ENCODE data around the gene CDT1. TPM values are rescaled to one million over a fixed set of nuclear protein-coding genes. Genes with fewer than 3 reads are reported as not detected.
A peak's percentile ranks its signal among the peaks of the same experiment; 100 is the strongest.

Gene CDT1
- total and polyA plus RNA-seq, 4 experiments from 2014 or later = 0.17 to 0.26 (median 0.18) TPM

GRCh38 chr16:88856122-88856827 lies 52.7 kb downstream of the CDT1 start:
- H3K27me3 Mint-ChIP-seq = peaks cover 0 to 2% of the 10 kb centered on the region in 2 donors
- peaks cover 5 to 35% of the 10 kb centered on the region in 2 donors for H3K36me3 Mint-ChIP-seq
- CTCF ChIA-PET (ENCODE audit: partially characterized antibody) = interaction anchor here (1.7 to 2.9 kb wide), 7 partner anchors 41 to 296 kb away, joined by 3 to 40 read pairs (median 13); partner anchors contain the start of gene APRT
- Histone ChIP-seq H3K9me3 (ENCODE audit: control insufficient read depth in 1 of 2, low read length in 2 of 2) (no peaks in the 10 kb centered on the region), H3K27me3 (ENCODE audit: insufficient read depth, low read length) (no peaks in the 10 kb centered on the region), H3K27ac (ENCODE audit: low read depth, low read length) (peak overlapping the region; percentile 76), H3K4me3 (ENCODE audit: low read length in 2 of 2) (peak overlapping the region in 1 of 2 donors; percentile 67), H3K4me1 (ENCODE audit: insufficient read depth, low read length) (peaks cover 27% of the 10 kb centered on the region), H3K36me3 (ENCODE audit: insufficient read depth, low read length) (peaks cover 18% of the 10 kb centered on the region)
- H3K27ac Mint-ChIP-seq = peak overlapping the region in 6 of 7 donors; percentile 48 to 98 (median 90)
- peaks cover 0 to 2% (median 0%) of the 10 kb centered on the region in 8 donors for H3K9me3 Mint-ChIP-seq
- POLR2A ChIA-PET (ENCODE audit: partially characterized antibody) = interaction anchor here (0.8 to 4.6 kb wide), 29 partner anchors 9 to 840 kb away, joined by 3 to 53 read pairs (median 4); partner anchors contain the start of genes APRT, CDH15, PIEZO1 and ZC3H18
- DNase-seq = peak in 4 of 5 donors; percentile 13 to 58 (median 20)
- peak overlapping the region; percentile 64 to 100 (median 81) for H3K4me3 Mint-ChIP-seq
- intact Hi-C loops (cut with micrococcal nuclease) = loop anchor here (5.0 kb wide), 2 partner anchors 224 to 399 kb away; no protein-coding TSS in a partner anchor
- H3K4me1 Mint-ChIP-seq = peaks cover 18 to 43% (median 28%) of the 10 kb centered on the region in 4 donors

GRCh38 chr16:88856828-88857727 lies 53.5 kb downstream of the CDT1 start, which contains the start of the genes GALNS and TRAPPC2L:
Gene GALNS, minus strand, starts transcription at chr16:88856947. Its CDS starts 70 bp downstream, at chr16:88856877.
Gene TRAPPC2L, plus strand, starts transcription at chr16:88857127. Its CDS starts 24 bp downstream, at chr16:88857151.
- peaks cover 5 to 35% of the 10 kb centered on the region in 2 donors for H3K36me3 Mint-ChIP-seq
- H3K9me3 Mint-ChIP-seq = peaks cover 0 to 2% (median 0%) of the 10 kb centered on the region in 8 donors
- DNase-seq = peak; percentile 96 to 98 (median 97)
- ChIA-PET POLR2A (ENCODE audit: partially characterized antibody) (interaction anchor here (0.7 to 4.6 kb wide), 37 partner anchors 8 to 839 kb away, joined by 3 to 53 read pairs (median 3); partner anchors contain the start of genes APRT, CDH15, PABPN1L and PIEZO1), CTCF (ENCODE audit: partially characterized antibody) (interaction anchor here (0.7 to 2.9 kb wide), 20 partner anchors 8 to 360 kb away, joined by 3 to 40 read pairs (median 6); partner anchors contain the start of genes APRT and ZNF778)
- no peaks in the 10 kb centered on the region for H3K9me3 ChIP-seq (ENCODE audit: control insufficient read depth in 1 of 2, low read length in 2 of 2)
- H3K4me1 Mint-ChIP-seq = peaks cover 18 to 43% (median 28%) of the 10 kb centered on the region in 4 donors
- H3K27ac ChIP-seq (ENCODE audit: low read depth, low read length) = peak within 1 kb of the TSS; percentile 76
- intact Hi-C loops (cut with micrococcal nuclease) = loop anchor here (1.0 to 5.0 kb wide), 9 partner anchors 45 to 400 kb away; partner anchors contain the start of genes CDH15, MVD and ZNF778
- H3K4me3 Mint-ChIP-seq = peak within 1 kb of the TSS; percentile 94 to 100 (median 97)
- H3K4me1 ChIP-seq (ENCODE audit: insufficient read depth, low read length) = peaks cover 27% of the 10 kb centered on the region
- peaks cover 0 to 2% of the 10 kb centered on the region in 2 donors for H3K27me3 Mint-ChIP-seq
- H3K27me3 ChIP-seq (ENCODE audit: insufficient read depth, low read length) = no peaks in the 10 kb centered on the region
- H3K36me3 ChIP-seq (ENCODE audit: insufficient read depth, low read length) = peaks cover 25% of the 10 kb centered on the region
- H3K4me3 ChIP-seq (ENCODE audit: low read length in 2 of 2) = peak within 1 kb of the TSS; percentile 67 to 93
- H3K27ac Mint-ChIP-seq = peak within 1 kb of the TSS; percentile 95 to 99 (median 97)

- H3K36me3 ChIP-seq (ENCODE audit: insufficient read depth, low read length) = peaks cover 32% of the 10 kb centered on the region
- intact Hi-C loops (cut with micrococcal nuclease) = loop anchor here (1.0 to 5.0 kb wide), 9 partner anchors 46 to 401 kb away; partner anchors contain the start of genes CDH15, MVD and ZNF778
- Mint-ChIP-seq H3K9me3 (peaks cover 0 to 2% (median 0%) of the 10 kb centered on the region in 8 donors), H3K4me3 (peak overlapping the region; percentile 94 to 100 (median 97)), H3K36me3 (peaks cover 8 to 37% of the 10 kb centered on the region in 2 donors), H3K27me3 (peaks cover 0 to 2% of the 10 kb centered on the region in 2 donors), H3K27ac (peak overlapping the region; percentile 95 to 99 (median 97)), H3K4me1 (peaks cover 15 to 43% (median 25%) of the 10 kb centered on the region in 4 donors)
- peaks cover 27% of the 10 kb centered on the region for H3K4me1 ChIP-seq (ENCODE audit: insufficient read depth, low read length)
- H3K9me3 ChIP-seq (ENCODE audit: control insufficient read depth in 1 of 2, low read length in 2 of 2) = no peaks in the 10 kb centered on the region
- DNase-seq = peak; percentile 67 to 81 (median 70)
- H3K27ac ChIP-seq (ENCODE audit: low read depth, low read length) = peak overlapping the region; percentile 76
- no peaks in the 10 kb centered on the region for H3K27me3 ChIP-seq (ENCODE audit: insufficient read depth, low read length)
- peak overlapping the region; percentile 67 to 93 for H3K4me3 ChIP-seq (ENCODE audit: low read length in 2 of 2)
- ChIA-PET CTCF (ENCODE audit: partially characterized antibody) (interaction anchor here (0.7 to 2.9 kb wide), 22 partner anchors 9 to 359 kb away, joined by 3 to 40 read pairs (median 5); partner anchors contain the start of genes APRT, PABPN1L and ZNF778), POLR2A (ENCODE audit: partially characterized antibody) (interaction anchor here (0.7 to 4.6 kb wide), 27 partner anchors 8 to 359 kb away, joined by 3 to 53 read pairs (median 5); partner anchors contain the start of genes APRT, CDH15, PABPN1L and ZC3H18)
Measured at GRCh38 chr16:88857728-88858339, 54.2 kb downstream of the CDT1 start.

Other genes with a start within 250 kb of the CDT1 start
- gene ZC3H18, start 233.4 kb upstream of the CDT1 start, total RNA-seq = 10 to 100 TPM; 84.5 to 91.5 TPM
- gene ZC3H18, start 233.4 kb upstream of the CDT1 start, polyA plus RNA-seq = 10 to 100 TPM in 1 of 2 donors, 1 to 10 TPM in 1; 3.0 to 23.5 TPM
- under 1 TPM in 1 of 2 experiments, not detected in 1; 0.44 TPM for gene IL17C, start 165.2 kb upstream of the CDT1 start, total RNA-seq
- not detected for gene IL17C, start 165.2 kb upstream of the CDT1 start, polyA plus RNA-seq
- gene CYBA, start 152.7 kb upstream of the CDT1 start, total RNA-seq = 100 to 1,000 TPM; 383 to 386 TPM
- 1,000 to 10,000 TPM in 1 of 2 donors, 100 to 1,000 TPM in 1; 689 to 1,286 TPM for gene CYBA, start 152.7 kb upstream of the CDT1 start, polyA plus RNA-seq
- gene MVD, start 140.7 kb upstream of the CDT1 start, total RNA-seq = 10 to 100 TPM; 49.2 to 57.0 TPM
- 10 to 100 TPM; 15.6 to 22.7 TPM for gene MVD, start 140.7 kb upstream of the CDT1 start, polyA plus RNA-seq
- gene SNAI3, start 117.3 kb upstream of the CDT1 start, total RNA-seq = 10 to 100 TPM; 14.0 to 15.7 TPM
- 10 to 100 TPM; 11.6 to 22.9 TPM for gene SNAI3, start 117.3 kb upstream of the CDT1 start, polyA plus RNA-seq
- 100 to 1,000 TPM; 129 to 137 TPM for gene RNF166, start 97.4 kb upstream of the CDT1 start, total RNA-seq
- gene RNF166, start 97.4 kb upstream of the CDT1 start, polyA plus RNA-seq = 10 to 100 TPM; 90.5 to 92.9 TPM
- gene CTU2, start 97.3 kb upstream of the CDT1 start, total RNA-seq = 10 to 100 TPM; 20.4 to 21.1 TPM
- 10 to 100 TPM; 11.5 to 13.6 TPM for gene CTU2, start 97.3 kb upstream of the CDT1 start, polyA plus RNA-seq
- 100 to 1,000 TPM; 274 to 302 TPM for gene PIEZO1, start 18.6 kb upstream of the CDT1 start, total RNA-seq
- 10 to 100 TPM; 12.0 to 67.5 TPM for gene PIEZO1, start 18.6 kb upstream of the CDT1 start, polyA plus RNA-seq
- gene APRT, start 8.1 kb downstream of the CDT1 start, total RNA-seq = 100 to 1,000 TPM; 171 to 175 TPM
- 100 to 1,000 TPM; 569 to 624 TPM for gene APRT, start 8.1 kb downstream of the CDT1 start, polyA plus RNA-seq
- gene GALNS, start 53.2 kb downstream of the CDT1 start, total RNA-seq = 10 to 100 TPM; 58.8 to 65.7 TPM
- gene GALNS, start 53.2 kb downstream of the CDT1 start, polyA plus RNA-seq = 1 to 10 TPM; 5.6 to 8.7 TPM
- gene TRAPPC2L, start 53.3 kb downstream of the CDT1 start, total RNA-seq = 10 to 100 TPM; 66.6 to 67.1 TPM
- gene TRAPPC2L, start 53.3 kb downstream of the CDT1 start, polyA plus RNA-seq = 100 to 1,000 TPM; 104 to 105 TPM
- not detected for gene PABPN1L, start 62.9 kb downstream of the CDT1 start, total RNA-seq
- gene PABPN1L, start 62.9 kb downstream of the CDT1 start, polyA plus RNA-seq = not detected
- under 1 TPM in 1 of 2 experiments, not detected in 1; 0.11 TPM for gene CBFA2T3, start 173.4 kb downstream of the CDT1 start, total RNA-seq
- gene CBFA2T3, start 173.4 kb downstream of the CDT1 start, polyA plus RNA-seq = under 1 TPM in 1 of 2 donors, not detected in 1; 0.14 TPM

Data from CD4-positive, alpha-beta memory T cell (primary cell).